Naive thymus-derived CD4-positive, alpha-beta T cell (primary cell): ENCODE data around the gene VAMP7. TPM values are rescaled to one million over a fixed set of nuclear protein-coding genes. Genes with fewer than 3 reads are reported as not detected.
"Not testable (repeated sequence)": the region's sequence is repeated elsewhere in the genome, so short reads cannot be mapped to it uniquely, and the experiment has no call there.

Experiments
- ATAC-seq: fragments of 150-1000 bp; cut with Tn5 transposase; 2 replicates; pipeline ENCODE4 v1.10.0; 2021; ENCODE audit warnings: mild to moderate bottlenecking, moderate library complexity
- CTCF ChIA-PET: fragments of 350-600 bp; sonication (Branson Sonifier 250); formaldehyde crosslinking; loops from one replicate; lab custom pipeline; 2021; ENCODE audit warnings: antibody characterized with exemption; lab: Charles Lee
- POLR2A ChIA-PET: fragments of 350-600 bp; sonication (Branson Sonifier 250); formaldehyde crosslinking; loops from one replicate; lab custom pipeline; 2021; ENCODE audit warnings: antibody characterized with exemption, inconsistent platforms; lab: Charles Lee
- DNase-seq, 9 donors: peaks; one replicate each; pipeline versions ENCODE4 v3.0.0 to v3.0.0-alpha.2; 2020 to 2022; ENCODE audit warnings: mixed read lengths in 1 of 9
- H3K27ac ChIP-seq: one replicate; pipeline ENCODE4 v1.7.0; 2013; ENCODE audit warnings: mild to moderate bottlenecking, low read depth, low read length, moderate library complexity
- H3K27me3 ChIP-seq, 2 donors: one replicate each; pipeline ENCODE4 v1.7.0; 2013; ENCODE audit warnings: low read length in 2 of 2, mild to moderate bottlenecking in 2 of 2, moderate library complexity in 2 of 2; ENCODE audit not compliant: control insufficient read depth in 2 of 2, insufficient read depth in 2 of 2
- H3K36me3 ChIP-seq, 3 experiments: 1 replicate in 2 of 3; 2 replicates in 1 of 3; pipeline ENCODE4 v1.7.0; 2013; ENCODE audit warnings: low read length in 3 of 3, mild to moderate bottlenecking in 3 of 3, moderate library complexity in 1 of 3; ENCODE audit not compliant: insufficient read depth in 3 of 3, control insufficient read depth in 2 of 3
- H3K4me1 ChIP-seq, 2 donors: one replicate each; pipeline ENCODE4 v1.7.0; 2013; ENCODE audit warnings: low read length in 2 of 2, mild to moderate bottlenecking in 2 of 2, moderate library complexity in 1 of 2; ENCODE audit not compliant: control insufficient read depth in 2 of 2, insufficient read depth in 2 of 2
- H3K4me3 ChIP-seq: 2 replicates; pipeline ENCODE4 v1.7.0; 2013; ENCODE audit warnings: mild to moderate bottlenecking, low read length
- H3K9me3 ChIP-seq, 3 experiments: 1 replicate in 2 of 3; 2 replicates in 1 of 3; pipeline ENCODE4 v1.7.0; 2013; ENCODE audit warnings: low read length in 3 of 3; ENCODE audit not compliant: control insufficient read depth in 2 of 3
- H3K27ac Mint-ChIP-seq, 9 donors: one replicate each; pipeline ENCODE4 v1.8.0; 2020 to 2022; ENCODE audit warnings: mixed read lengths in 9 of 9, mild to moderate bottlenecking in 8 of 9, moderate library complexity in 5 of 9, inconsistent platforms in 2 of 9
- H3K27me3 Mint-ChIP-seq, 5 donors: one replicate each; pipeline ENCODE4 v1.8.0; 2021 to 2022; ENCODE audit warnings: mixed read lengths in 5 of 5, mild to moderate bottlenecking in 1 of 5
- H3K36me3 Mint-ChIP-seq, 5 donors: one replicate each; pipeline ENCODE4 v1.8.0; 2020 to 2022; ENCODE audit warnings: mixed read lengths in 5 of 5, mild to moderate bottlenecking in 3 of 5, inconsistent platforms in 1 of 5
- H3K4me1 Mint-ChIP-seq, 7 donors: one replicate each; pipeline ENCODE4 v1.8.0; 2020 to 2022; ENCODE audit warnings: mixed read lengths in 7 of 7, mild to moderate bottlenecking in 3 of 7, inconsistent platforms in 1 of 7
- H3K4me3 Mint-ChIP-seq, 10 donors: one replicate each; pipeline ENCODE4 v1.8.0; 2020 to 2022; ENCODE audit warnings: mild to moderate bottlenecking in 10 of 10, mixed read lengths in 10 of 10, moderate library complexity in 6 of 10, inconsistent platforms in 2 of 10
- H3K9me3 Mint-ChIP-seq, 11 donors: one replicate each; pipeline ENCODE4 v1.8.0; 2020 to 2022; ENCODE audit warnings: mixed read lengths in 11 of 11, mild to moderate bottlenecking in 4 of 11, inconsistent platforms in 1 of 11, moderate library complexity in 1 of 11
- intact Hi-C, 2 donors: fragments of 100-400 bp; cut with micrococcal nuclease; formaldehyde crosslinking; loops; one replicate each; pipeline ENCODE4 v1.15.1; 2023
- polyA plus RNA-seq, 2 donors: library from polyadenylated mRNA; unstranded; fragments of 300-500 nt; fragmentation: Illumina TruSeq; gene quantifications; one replicate each; pipeline ENCODE4 v1.2.3, GENCODE V29; 2021
- total RNA-seq, 6 experiments: library from RNA in 5 of 6; stranded (reverse) in 5 of 6; gene quantifications; 1 replicate in 5 of 6; 2 replicates in 1 of 6; pipeline ENCODE4 v1.2.3 and lab custom pipeline; 2021 to 2026

The VAMP7 gene
- total and polyA plus RNA-seq, 7 experiments from 2014 or later, result 18.5 to 61.2 (median 21.2) TPM

- ATAC-seq (no peak), DNase-seq (no peak)
- H3K27me3 ChIP-seq, result no peaks in the 10 kb centered on the region
- intact Hi-C loops, result no loop called here
- no peak overlapping the region for H3K27ac ChIP-seq
- H3K36me3 ChIP-seq, result peaks cover 0 to 22% (median 7%) of the 10 kb centered on the region in 3 experiments
- POLR2A ChIA-PET, result no interaction called here
- CTCF ChIA-PET, result no interaction called here
- Mint-ChIP-seq H3K36me3 (peaks cover 8 to 56% (median 31%) of the 10 kb centered on the region in 5 donors), H3K27me3 (no peaks in the 10 kb centered on the region), H3K4me3 (no peak overlapping the region), H3K27ac (no peak overlapping the region), H3K9me3 (peaks cover 0 to 3% (median 0%) of the 10 kb centered on the region in 11 donors), H3K4me1 (peaks cover 0 to 19% (median 14%) of the 10 kb centered on the region in 7 donors)
- no peaks in the 10 kb centered on the region for H3K9me3 ChIP-seq
- H3K4me3 ChIP-seq, result no peak overlapping the region
- H3K4me1 ChIP-seq, result no peaks in the 10 kb centered on the region
Observed at GRCh38 chrX:155896512-155896911, 15.4 kb downstream of the VAMP7 start.

GRCh38 chrX:155899366-155899765 is 18.2 kb downstream of the VAMP7 start:
- Histone ChIP-seq H3K27ac (no peak overlapping the region), H3K27me3 (no peaks in the 10 kb centered on the region), H3K4me1 (no peaks in the 10 kb centered on the region), H3K9me3 (no peaks in the 10 kb centered on the region), H3K4me3 (no peak overlapping the region), H3K36me3 (peaks cover 0 to 22% (median 7%) of the 10 kb centered on the region in 3 experiments)
- intact Hi-C loops, result no loop called here
- no peak for ATAC-seq
- H3K27me3 Mint-ChIP-seq, result no peaks in the 10 kb centered on the region
- DNase-seq, result no peak
- H3K9me3 Mint-ChIP-seq, result peaks cover 0 to 6% (median 0%) of the 10 kb centered on the region in 11 donors
- no peak overlapping the region for H3K4me3 Mint-ChIP-seq
- ChIA-PET POLR2A (no interaction called here), CTCF (no interaction called here)
- peaks cover 0 to 9% (median 5%) of the 10 kb centered on the region in 7 donors for H3K4me1 Mint-ChIP-seq
- H3K27ac Mint-ChIP-seq, result no peak overlapping the region
- H3K36me3 Mint-ChIP-seq, result peaks cover 4 to 57% (median 36%) of the 10 kb centered on the region in 5 donors

- H3K27me3 Mint-ChIP-seq, result no peaks in the 10 kb centered on the region
- ChIA-PET CTCF (no interaction called here), POLR2A (no interaction called here)
- Histone ChIP-seq H3K9me3 (no peaks in the 10 kb centered on the region), H3K36me3 (peaks cover 0 to 22% (median 7%) of the 10 kb centered on the region in 3 experiments), H3K4me3 (no peak overlapping the region), H3K27me3 (no peaks in the 10 kb centered on the region), H3K27ac (no peak overlapping the region), H3K4me1 (no peaks in the 10 kb centered on the region)
- H3K4me3 Mint-ChIP-seq, result no peak overlapping the region
- peaks cover 0 to 8% (median 0%) of the 10 kb centered on the region in 11 donors for H3K9me3 Mint-ChIP-seq
- DNase-seq, result no peak
- no peak for ATAC-seq
- H3K27ac Mint-ChIP-seq, result no peak overlapping the region
- H3K36me3 Mint-ChIP-seq, result peaks cover 0 to 55% (median 39%) of the 10 kb centered on the region in 5 donors
- peaks cover 0 to 4% (median 0%) of the 10 kb centered on the region in 7 donors for H3K4me1 Mint-ChIP-seq
- intact Hi-C loops, result no loop called here
Observed at GRCh38 chrX:155900765-155901164, 19.6 kb downstream of the VAMP7 start.

- H3K27me3 Mint-ChIP-seq, H3K27me3 ChIP-seq, intact Hi-C loops, ATAC-seq, H3K4me3 ChIP-seq, CTCF ChIA-PET, H3K27ac ChIP-seq, DNase-seq, H3K27ac Mint-ChIP-seq, H3K4me3 Mint-ChIP-seq, POLR2A ChIA-PET, H3K4me1 ChIP-seq, H3K4me1 Mint-ChIP-seq, H3K9me3 ChIP-seq: not testable (repeated sequence)
- Mint-ChIP-seq H3K36me3 (peaks cover 21 to 62% (median 58%) of the 10 kb centered on the region in 5 donors), H3K9me3 (peaks cover 3 to 26% (median 10%) of the 10 kb centered on the region in 11 donors)
- peaks cover 0 to 10% (median 0%) of the 10 kb centered on the region in 3 experiments for H3K36me3 ChIP-seq
Observed at GRCh38 chrX:155907661-155908060, 26.5 kb downstream of the VAMP7 start.

- Mint-ChIP-seq H3K4me1 (peaks cover 0 to 5% (median 0%) of the 10 kb centered on the region in 7 donors), H3K9me3 (peaks cover 0 to 18% (median 1%) of the 10 kb centered on the region in 11 donors), H3K27ac (no peak overlapping the region), H3K27me3 (no peaks in the 10 kb centered on the region), H3K4me3 (no peak overlapping the region), H3K36me3 (peaks cover 20 to 93% (median 82%) of the 10 kb centered on the region in 5 donors)
- no peak for ATAC-seq
- Histone ChIP-seq H3K27me3 (no peaks in the 10 kb centered on the region), H3K27ac (no peak overlapping the region), H3K9me3 (no peaks in the 10 kb centered on the region), H3K36me3 (peaks cover 0 to 9% (median 0%) of the 10 kb centered on the region in 3 experiments), H3K4me3 (no peak overlapping the region), H3K4me1 (no peaks in the 10 kb centered on the region)
- DNase-seq, result no peak
- ChIA-PET POLR2A (no interaction called here), CTCF (no interaction called here)
- intact Hi-C loops, result no loop called here
Observed at GRCh38 chrX:155923200-155923599, 42.1 kb downstream of the VAMP7 start.

GRCh38 chrX:155930852-155931618 is 49.9 kb downstream of the VAMP7 start:
- DNase-seq, H3K27me3 ChIP-seq, H3K4me1 Mint-ChIP-seq, ATAC-seq, H3K9me3 ChIP-seq, intact Hi-C loops, POLR2A ChIA-PET, CTCF ChIA-PET, H3K4me3 Mint-ChIP-seq, H3K27me3 Mint-ChIP-seq, H3K27ac Mint-ChIP-seq, H3K4me1 ChIP-seq, H3K4me3 ChIP-seq, H3K27ac ChIP-seq: not testable (repeated sequence)
- Mint-ChIP-seq H3K36me3 (peaks cover 14 to 83% (median 69%) of the 10 kb centered on the region in 5 donors), H3K9me3 (peaks cover 7 to 53% (median 21%) of the 10 kb centered on the region in 11 donors)
- peaks cover 0 to 22% (median 5%) of the 10 kb centered on the region in 3 experiments for H3K36me3 ChIP-seq
